NCI-H510A treated with DMSO at 0.1 percent for 48 hours (cell line): ENCODE results near the gene ZNF844.
"Not testable (repeated sequence)": the region's sequence is repeated elsewhere in the genome, so short reads cannot be mapped to it uniquely, and the experiment has no call there.

ENCODE experiments used
- DNase-seq: peaks from one replicate; lab custom pipeline; 2025; lab: John Stamatoyannopoulos, UW

ZNF844 gene

DNA sequence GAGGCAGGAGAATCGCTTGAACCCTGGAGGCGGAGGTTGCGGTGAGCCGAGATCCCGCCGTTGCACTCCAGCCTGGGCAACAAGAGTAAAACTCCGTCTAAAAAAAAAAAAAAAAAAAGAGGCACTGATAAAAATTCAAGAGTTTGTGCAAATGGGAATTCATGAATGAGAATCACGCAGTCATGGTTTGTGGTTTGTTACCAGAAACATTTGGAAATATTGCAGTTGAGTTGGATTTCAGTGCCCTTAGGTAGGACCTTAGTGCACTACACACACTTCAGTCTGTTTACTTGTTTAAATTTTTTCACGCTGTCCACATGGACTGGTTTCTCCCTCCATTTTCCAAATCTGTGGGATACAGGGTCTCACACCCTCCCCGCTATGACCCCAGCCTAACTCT, 28.4 kb downstream of the ZNF844 start:
- no peak for DNase-seq

DNA sequence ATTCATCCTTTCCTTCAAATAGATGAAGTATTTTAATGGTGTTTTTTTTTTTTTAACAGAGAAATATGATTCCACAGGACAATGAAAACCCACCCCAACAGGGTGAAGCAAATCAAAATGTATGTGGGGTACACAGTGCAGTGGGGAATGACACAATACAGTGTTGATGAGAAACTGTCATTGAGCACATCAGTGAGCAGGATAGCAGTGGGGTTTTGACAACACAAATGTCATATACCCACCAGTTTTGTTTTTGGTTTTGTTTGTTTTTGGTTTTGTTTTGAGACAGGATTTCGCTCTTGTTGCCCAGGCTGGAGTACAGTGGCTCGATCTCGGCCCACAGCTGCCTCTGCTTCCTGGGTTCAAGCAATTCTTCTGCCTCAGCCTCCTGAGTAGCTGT, 29.2 kb downstream of the ZNF844 start:
- no peak for DNase-seq

DNA sequence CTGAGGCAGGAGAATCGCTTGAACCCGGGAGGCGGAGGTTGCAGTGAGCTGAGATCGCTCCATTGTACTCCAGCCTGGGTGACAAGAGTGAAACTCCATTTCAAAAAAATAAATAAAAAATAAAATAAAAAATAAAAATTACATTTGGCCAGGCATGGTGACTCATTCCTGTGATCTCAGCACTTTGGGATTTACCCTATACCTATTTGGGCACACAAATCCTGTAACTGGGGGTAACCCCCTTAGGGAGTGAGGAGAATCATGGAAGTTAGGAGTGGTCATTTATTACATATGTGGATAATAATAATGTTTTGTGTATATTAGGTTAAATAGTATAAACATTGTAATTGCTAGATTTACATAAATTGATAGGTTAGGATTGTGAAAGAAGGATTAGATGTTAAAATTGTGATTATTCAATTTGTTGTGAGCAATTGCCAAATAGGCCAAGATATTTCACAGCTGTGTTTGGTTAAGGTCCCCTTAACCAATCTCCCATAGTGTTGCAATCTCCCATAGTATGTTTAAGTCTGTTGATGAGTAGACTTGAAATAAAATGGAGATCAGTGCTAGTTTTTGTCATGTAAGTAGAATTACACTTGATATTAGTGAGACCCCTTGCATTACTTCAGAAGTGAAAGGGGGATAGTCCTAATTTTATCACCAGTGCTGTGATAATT, 30.7 kb downstream of the ZNF844 start:
- no peak for DNase-seq

DNA sequence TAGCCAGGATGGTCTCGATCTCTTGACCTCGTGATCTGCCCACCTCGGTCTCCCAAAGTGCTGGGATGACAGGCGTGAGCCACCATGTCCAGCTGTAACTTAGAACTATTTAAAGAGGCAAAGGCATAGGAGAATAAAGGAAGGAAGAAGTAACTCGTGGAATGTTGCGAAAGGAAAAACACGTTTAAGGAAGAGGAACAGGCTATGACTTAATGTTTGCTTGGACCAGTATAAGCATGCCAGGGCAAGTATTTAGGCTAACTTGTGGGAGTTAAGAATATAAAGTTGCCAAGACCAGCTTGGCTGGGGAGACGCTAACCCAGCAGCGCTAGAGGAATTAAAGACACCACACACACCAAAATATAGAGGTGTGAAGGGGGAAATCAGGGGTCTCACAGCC, 33.5 kb downstream of the ZNF844 start:
- no peak for DNase-seq

DNA sequence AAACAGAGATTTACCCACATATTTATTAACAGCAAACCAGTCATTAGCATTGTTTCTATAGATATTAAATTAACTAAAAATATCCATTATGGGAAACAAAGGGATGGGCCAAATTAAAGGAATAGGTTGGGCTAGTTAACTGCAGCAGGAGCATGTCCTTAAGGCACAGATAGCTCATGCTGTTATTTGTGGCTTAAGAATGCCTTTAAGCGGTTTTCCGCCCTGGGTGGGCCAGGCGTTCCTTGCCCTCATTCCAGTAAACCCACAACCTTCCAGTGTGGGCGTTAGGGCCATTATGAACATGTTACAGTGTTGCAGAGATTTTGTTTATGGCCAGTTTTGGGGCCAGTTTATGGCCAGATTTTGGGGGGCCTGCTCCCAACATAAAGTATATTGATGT, 39.4 kb downstream of the ZNF844 start:
- DNase-seq, result not testable (repeated sequence)

DNA sequence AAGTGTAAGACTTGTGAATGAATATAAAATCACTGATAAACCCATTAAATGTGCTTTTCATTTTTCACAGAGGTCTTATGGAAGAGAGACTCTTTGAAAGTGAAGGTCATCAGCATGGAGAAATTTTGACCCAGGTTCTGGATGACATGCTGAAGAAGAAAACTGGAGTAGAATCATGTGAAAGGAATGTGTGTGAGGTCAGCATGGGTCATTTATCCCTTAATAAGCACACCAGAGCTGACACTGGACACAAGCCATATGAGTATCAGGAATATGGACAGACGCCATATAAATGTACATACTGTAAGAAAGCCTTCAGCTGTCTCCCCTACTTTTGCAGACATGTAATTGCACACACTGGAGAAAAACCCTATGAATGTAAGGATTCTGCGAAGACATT, 46.6 kb downstream of the ZNF844 start:
- DNase-seq, result no peak

DNA sequence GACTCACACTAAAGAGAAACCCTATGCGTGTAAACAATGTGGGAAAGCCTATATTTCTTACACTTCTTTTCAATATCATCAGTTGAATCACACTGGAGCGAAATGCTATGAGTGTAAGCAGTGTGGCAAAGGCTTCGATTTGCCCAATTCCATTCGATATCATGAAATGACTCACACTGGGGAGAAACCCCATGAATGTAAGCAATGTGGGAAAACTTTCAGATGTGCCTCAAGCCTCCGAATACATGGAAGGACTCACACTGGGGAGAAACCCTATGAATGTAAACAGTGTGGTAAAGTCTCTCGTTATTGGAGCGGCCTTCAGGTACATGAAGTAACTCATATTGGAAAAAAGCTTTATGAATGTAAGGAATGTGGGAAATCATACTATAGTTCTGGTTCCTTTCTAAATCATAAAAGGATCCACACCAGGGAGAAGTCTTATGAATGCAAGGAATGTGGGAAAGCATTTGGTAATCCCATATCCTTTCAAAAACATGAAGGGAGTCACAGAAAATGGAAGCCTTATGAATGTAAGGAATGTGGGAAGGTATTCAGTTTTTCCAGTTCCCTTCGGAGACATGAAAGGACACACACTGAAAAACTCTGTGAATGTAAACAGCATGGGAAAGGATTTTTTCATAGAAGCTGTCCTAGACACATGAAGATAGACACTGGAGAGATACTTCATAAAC, 47.6 kb downstream of the ZNF844 start:
- no peak for DNase-seq

DNA sequence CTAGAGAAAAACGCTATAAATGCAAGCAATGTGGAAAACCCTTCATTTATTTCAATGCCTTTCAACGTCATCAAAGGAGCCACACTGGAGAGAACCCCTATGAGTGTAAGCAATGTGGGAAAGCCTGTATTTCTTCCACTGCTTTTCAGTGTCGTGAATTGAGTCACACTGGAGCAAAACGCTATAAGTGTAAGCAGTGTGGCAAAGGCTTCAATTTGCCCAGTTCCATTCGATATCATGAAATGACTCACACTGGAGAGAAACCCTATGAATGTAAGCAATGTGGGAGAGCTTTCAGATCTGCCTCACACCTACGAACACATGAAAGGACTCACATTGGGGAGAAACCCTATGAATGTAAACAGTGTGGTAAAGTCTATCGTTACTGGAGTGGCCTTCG, 48.2 kb downstream of the ZNF844 start:
- no peak for DNase-seq

DNA sequence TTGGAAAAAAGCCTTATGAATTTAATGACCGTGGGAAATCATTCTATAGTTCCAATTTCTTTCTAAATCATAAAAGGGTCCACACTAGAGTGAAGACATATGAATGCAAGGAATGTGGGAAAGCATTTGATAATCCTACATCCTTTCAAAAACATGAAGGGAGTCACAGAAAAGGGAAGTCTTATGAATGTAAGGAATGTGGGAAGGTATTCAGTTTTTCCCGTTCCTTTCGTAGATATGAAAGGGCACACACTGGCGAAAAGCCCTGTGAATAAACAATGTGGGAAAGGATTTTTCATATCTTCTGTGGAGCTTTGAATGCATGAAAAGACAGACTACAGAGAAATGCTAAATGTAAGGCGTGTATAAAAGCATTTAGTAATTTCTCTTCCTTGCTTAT, 48.6 kb downstream of the ZNF844 start:
- DNase-seq, result no peak

DNA sequence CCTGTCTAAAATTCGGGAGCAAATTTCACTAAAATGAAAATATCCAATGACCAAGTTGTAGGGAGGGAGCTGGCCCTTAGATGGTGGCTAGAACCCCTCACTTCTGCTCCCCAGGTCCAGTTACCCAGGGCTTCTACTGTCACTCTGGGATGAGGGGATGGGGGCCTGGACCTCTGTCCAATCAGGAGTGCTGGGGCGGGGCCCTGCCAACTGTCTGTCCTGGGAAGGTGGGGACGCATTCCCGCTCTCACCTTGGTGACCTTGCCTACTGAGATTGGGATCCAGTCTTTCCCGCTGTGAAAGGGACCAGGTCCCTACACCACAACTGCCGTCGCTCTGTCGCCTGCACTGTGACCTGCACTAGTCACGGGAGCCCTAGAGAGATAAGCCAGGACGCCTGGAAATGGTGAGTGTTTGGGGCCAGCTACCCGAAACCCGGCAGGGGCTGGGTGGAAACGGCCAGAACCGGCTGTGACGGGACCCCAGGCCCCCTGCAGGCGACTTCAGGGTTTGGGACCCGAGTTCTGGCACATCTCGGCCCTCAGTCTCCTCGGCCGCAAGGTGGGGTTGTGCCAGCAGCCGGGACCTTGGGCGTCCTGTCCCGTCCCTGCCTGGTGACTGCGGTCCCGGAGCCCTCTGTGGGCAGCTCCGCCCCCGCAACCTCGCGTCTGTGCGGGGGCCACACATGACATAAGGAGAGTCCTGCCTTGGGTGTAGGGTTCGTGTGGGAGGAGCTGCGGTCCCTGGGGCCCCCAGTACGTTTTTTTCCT, 52.9 kb downstream of the ZNF844 start:
- no peak for DNase-seq

DNA sequence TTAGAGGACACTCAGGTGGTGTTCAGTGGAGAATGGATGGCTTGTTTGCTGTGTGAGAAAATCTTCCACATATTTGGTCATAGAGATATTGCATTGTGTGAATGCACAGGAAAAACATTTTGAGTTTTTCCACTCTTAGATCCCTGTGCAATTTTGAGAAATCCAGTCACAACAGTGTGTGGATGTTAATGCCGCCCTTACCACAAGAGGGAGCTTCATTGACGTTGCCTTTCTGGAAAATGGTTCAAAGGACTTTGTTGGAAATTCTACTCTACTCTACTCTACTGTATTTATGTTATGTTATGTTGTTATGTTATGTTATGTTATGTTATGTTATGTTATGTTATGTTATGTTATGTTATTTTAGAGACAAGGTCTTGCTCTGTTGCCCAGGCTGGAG, 62.2 kb downstream of the ZNF844 start:
- DNase-seq, result no peak
